K562 (cell line): Measurements from ENCODE around the gene TIPIN. TPM values are rescaled to one million over a fixed set of nuclear protein-coding genes. Genes with fewer than 3 reads are reported as not detected.
A peak's percentile ranks its signal among the peaks of the same experiment; 100 is the strongest.

Experiments
- ATAC-seq: fragments of 200-7000 bp; cut with Tn5 transposase; 3 replicates; pipeline ENCODE4 v1.9.1; 2020; ENCODE audit warnings: moderate library complexity
- BruUV-seq: library from RNA; stranded (reverse); fragments of 400-500 nt; replicated peaks from 2 replicates; lab custom pipeline; 2021; lab: Mats Ljungman, UMichigan
- CTCF ChIA-PET: fragments of 300-600 bp; formaldehyde crosslinking; extraction: SDS; loops from one replicate; lab custom pipeline; 2021; ENCODE audit warnings: low intra/inter-chr PET ratio; lab: Yijun Ruan, JAX
- POLR2A ChIA-PET: fragments of 300-600, 350-650 bp; sonication (Branson Sonifier 250); formaldehyde crosslinking; extraction: SDS; loops from one replicate; lab custom pipeline; 2021; ENCODE audit warnings: antibody characterized with exemption, inconsistent platforms; lab: Yijun Ruan, JAX
- DNase-seq, 4 experiments: peaks; one replicate each; pipeline versions ENCODE4 v3.0.0 to v3.0.0-alpha.2; 2011 to 2018; ENCODE audit warnings: low spot score in 3 of 4, mixed read lengths in 3 of 4; ENCODE audit errors: extremely low read depth in 1 of 4
- FAIRE-seq: peaks from 2 replicates; lab custom pipeline; 2011; peaks lifted over from hg19 to GRCh38; lab: Jason Lieb, UNC
- H2AFZ ChIP-seq: 2 replicates; pipeline ENCODE4 v1.6.0; 2011; ENCODE audit warnings: low read depth, low read length, control low read depth, inconsistent platforms
- H3K27ac ChIP-seq: fragments of 200-600 bp; 3 replicates; pipeline ENCODE4 v1.8.0; 2011; ENCODE audit warnings: low read depth, mild to moderate bottlenecking, control low read depth, inconsistent platforms, low read length, moderate library complexity, mixed read lengths; ENCODE audit errors: extremely low read depth
- H3K27me3 ChIP-seq, 2 experiments: fragments of 300-600 bp in 1 of 2; 2 replicates in 1 of 2; 3 replicates in 1 of 2; pipeline versions ENCODE4 v1.6.0 to v1.8.0; 2011; ENCODE audit warnings: inconsistent platforms in 2 of 2, low read length in 2 of 2, mild to moderate bottlenecking in 1 of 2, mixed read lengths in 1 of 2, moderate library complexity in 1 of 2; ENCODE audit not compliant: control insufficient read depth in 2 of 2, insufficient read depth in 2 of 2
- H3K36me3 ChIP-seq: fragments of 300-600 bp; 3 replicates; pipeline ENCODE4 v1.8.0; 2011; ENCODE audit warnings: mild to moderate bottlenecking, low read length, inconsistent platforms; ENCODE audit not compliant: control insufficient read depth, insufficient read depth
- H3K4me1 ChIP-seq, 2 experiments: fragments of 200-600 bp in 1 of 2; replicated peaks in 1 of 2; 2 replicates in 1 of 2; 3 replicates in 1 of 2; pipeline versions ENCODE4 v1.5.1 to v1.8.0; 2011; ENCODE audit warnings: inconsistent platforms in 2 of 2, low read length in 2 of 2, mild to moderate bottlenecking in 1 of 2, mixed read lengths in 1 of 2, moderate library complexity in 1 of 2; ENCODE audit not compliant: control insufficient read depth in 2 of 2, insufficient read depth in 2 of 2
- H3K4me2 ChIP-seq: 2 replicates; pipeline ENCODE4 v1.6.1; 2011; ENCODE audit warnings: low read length, control low read depth, inconsistent platforms, mixed read lengths; ENCODE audit not compliant: insufficient read depth
- H3K4me3 ChIP-seq: fragments of 200-600 bp; sonication (generic), shearing (Covaris generic); 2 replicates; pipeline ENCODE4 v1.5.1; 2016; ENCODE audit warnings: control low read depth, inconsistent platforms
- H3K79me2 ChIP-seq: fragments of 200-600 bp; 3 replicates; pipeline ENCODE4 v1.8.0; 2011; ENCODE audit warnings: low read length, inconsistent platforms; ENCODE audit not compliant: control insufficient read depth, insufficient read depth
- H3K9ac ChIP-seq, 2 experiments: 2 replicates each; pipeline versions ENCODE4 v1.6.0 to v1.6.1; 2011; ENCODE audit warnings: low read depth in 2 of 2, low read length in 2 of 2, control low read depth in 1 of 2, inconsistent platforms in 1 of 2, mild to moderate bottlenecking in 1 of 2, mixed read lengths in 1 of 2; ENCODE audit not compliant: insufficient read depth in 1 of 2
- H3K9me1 ChIP-seq: one replicate; pipeline ENCODE4 v1.6.0; 2011; ENCODE audit warnings: inconsistent platforms, mild to moderate bottlenecking, low read length, moderate library complexity; ENCODE audit not compliant: control insufficient read depth, insufficient read depth
- H3K9me3 ChIP-seq: replicated peaks from 2 replicates; pipeline ENCODE4 v1.5.1; 2011; ENCODE audit warnings: low read depth, low read length, inconsistent platforms; ENCODE audit not compliant: control insufficient read depth, insufficient read depth
- H4K20me1 ChIP-seq: replicated peaks from 2 replicates; pipeline ENCODE4 v1.6.1; 2011; ENCODE audit warnings: low read length, inconsistent platforms, mixed read lengths; ENCODE audit not compliant: control insufficient read depth, insufficient read depth
- AFF1 ChIP-seq, 2 experiments: fragments of 450-650 bp; IDR thresholded peaks; 2 replicates each; pipeline ENCODE4 v1.6.1; 2018; ENCODE audit warnings: mild to moderate bottlenecking in 2 of 2, low read depth in 1 of 2; ENCODE audit not compliant: partially characterized antibody in 2 of 2
- PTBP1 ChIP-seq: fragments of 200-400 bp; formaldehyde crosslinking; IDR thresholded peaks from 2 replicates; pipeline ENCODE4 v1.6.1; 2017; ENCODE audit warnings: low read depth, low read length
- TBL1XR1 ChIP-seq, 2 experiments: IDR thresholded peaks; 2 replicates each; pipeline ENCODE4 v1.6.1; 2012; ENCODE audit warnings: improper control_type of control experiment in 2 of 2, low read length in 2 of 2, mild to moderate bottlenecking in 1 of 2
- WGBS: fragments of 100-300 bp; shearing (Covaris generic); methylation state at CpG from one replicate; pipeline ENCODE4 v1.1.6; 2016; ENCODE audit warnings: low coverage, mixed read lengths; ENCODE audit not compliant: insufficient coverage; ENCODE audit errors: missing lambda C conversion rate; 5-methylcytosine and 5-hydroxymethylcytosine counted together
- in situ Hi-C: fragments of 300-500 bp; cut with MboI; formaldehyde crosslinking; loops from 4 replicates; pipeline ENCODE4 v1.15.0; 2018; ENCODE audit warnings: inconsistent platforms, mixed read lengths
- intact Hi-C: fragments of 100-400 bp; cut with micrococcal nuclease; formaldehyde crosslinking; loops from 2 replicates; pipeline ENCODE4 v1.14.2; 2022
- polyA plus RNA-seq, 8 experiments: library from polyadenylated mRNA; depleted of rRNA in 4 of 8; stranded (reverse) in 5 of 8; unstranded in 3 of 8; fragments of >200 nt; fragmentation: Nextera tagmentation in 2 of 8; fragmentation: Illumina TruSeq in 1 of 8; extraction: Ambion mirVana in 2 of 8; extraction: Trizol in 1 of 8; gene quantifications; 2 replicates each; pipeline versions ENCODE4 v1.2.1 to v1.2.3, GENCODE V29; 2011 to 2014; ENCODE audit warnings: inconsistent platforms in 1 of 8, missing spikeins in 1 of 8
- total RNA-seq, 7 experiments: library from RNA; depleted of rRNA in 6 of 7; stranded (reverse); fragments of >200 nt in 6 of 7; fragmentation: Illumina TruSeq in 2 of 7; extraction: Trizol in 2 of 7; gene quantifications; 2 replicates each; pipeline versions ENCODE4 v1.2.1 to v1.2.3, GENCODE V29; 2011 to 2021; ENCODE audit warnings: low replicate concordance in 1 of 7

Gene TIPIN
- total and polyA plus RNA-seq, 9 of the 15 experiments (the other 6 are each of a cell fraction or from before 2014, with no cell fraction given): 22.9 to 61.4 (median 42.0) TPM

- no peaks in the 10 kb centered on the region for H3K36me3 ChIP-seq
- H3K9me3 ChIP-seq: no peaks in the 10 kb centered on the region; the same call in 1 of the 2 replicates
- intact Hi-C loops (no loop called here), in situ Hi-C loops (no loop called here)
- no peaks in the 10 kb centered on the region for H3K79me2 ChIP-seq
- no peak overlapping the region for H3K4me3 ChIP-seq
- peaks cover 0 to 11% of the 10 kb centered on the region in 2 experiments; a peak in 3 of 5 replicates for H3K4me1 ChIP-seq
- DNase-seq (no peak), FAIRE-seq (no peak), ATAC-seq (no peak)
- BruUV-seq: no TSS peak
- no peak overlapping the region for H3K27ac ChIP-seq
- no peak overlapping the region for H3K4me2 ChIP-seq
- H3K9me1 ChIP-seq: no peaks in the 10 kb centered on the region
- 79% methylated on average over 4 of the region's 4 CpGs for WGBS
- H2AFZ ChIP-seq: no peak overlapping the region
- no peak overlapping the region for H3K9ac ChIP-seq
- CTCF ChIA-PET: no interaction called here
- no peaks in the 10 kb centered on the region for H3K27me3 ChIP-seq
- no peak for TF ChIP-seq PTBP1
- TF ChIP-seq TBL1XR1 (IDR thresholded peaks at IDR 0.05; ENCODE audit: low read length in 2 of 2): no peak
- peak in 1 of 2 experiments; percentile 99 for TF ChIP-seq AFF1 (IDR thresholded peaks at IDR 0.05; ENCODE audit: low read depth in 1 of 2, partially characterized antibody in 2 of 2)
- TF ChIP-seq, all 486 proteins: peak for 1
- POLR2A ChIA-PET: interaction anchor here (1.1 kb wide), 1 partner anchor 14 kb away, joined by 3 read pairs; no protein-coding TSS in a partner anchor
- no peaks in the 10 kb centered on the region for H4K20me1 ChIP-seq
These were observed 17.7 kb upstream of the TIPIN start for GRCh38 chr15:66374179-66374578.
